Lower leg skin (tissue), 3 donors: ENCODE results near the gene CHPT1.

Experiments used
- POLR2A ChIP-seq, 2 donors: fragments of 450-650 bp; IDR thresholded peaks; one replicate each; pipeline ENCODE4 v1.6.1; 2016 to 2017; ENCODE audit warnings: antibody characterized with exemption in 2 of 2, mild to moderate bottlenecking in 1 of 2, moderate library complexity in 1 of 2
- TF ChIP-seq, protein P1 (sequence below), 3 donors: fragments of 450-650 bp; IDR thresholded peaks; one replicate each; pipeline ENCODE4 v1.5.1; 2016; ENCODE audit warnings: antibody characterized with exemption in 3 of 3, mild to moderate bottlenecking in 3 of 3, moderate library complexity in 2 of 3

DNA sequence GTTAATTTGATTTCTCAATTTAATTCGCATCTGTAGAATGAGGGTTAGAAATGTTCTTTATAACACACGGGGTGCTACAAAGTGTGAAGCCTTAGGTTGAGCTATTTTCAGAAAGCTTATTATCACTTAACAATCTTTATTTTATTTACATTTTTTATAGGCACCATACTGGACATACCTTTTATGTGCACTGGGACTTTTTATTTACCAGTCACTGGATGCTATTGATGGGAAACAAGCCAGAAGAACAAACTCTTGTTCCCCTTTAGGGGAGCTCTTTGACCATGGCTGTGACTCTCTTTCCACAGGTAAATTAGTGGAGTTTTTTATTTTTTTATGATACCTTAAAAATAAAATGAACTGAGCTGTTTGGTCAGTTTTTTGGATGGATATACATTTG is 16.5 kb downstream of the CHPT1 start:
- TF ChIP-seq, protein P1, sequence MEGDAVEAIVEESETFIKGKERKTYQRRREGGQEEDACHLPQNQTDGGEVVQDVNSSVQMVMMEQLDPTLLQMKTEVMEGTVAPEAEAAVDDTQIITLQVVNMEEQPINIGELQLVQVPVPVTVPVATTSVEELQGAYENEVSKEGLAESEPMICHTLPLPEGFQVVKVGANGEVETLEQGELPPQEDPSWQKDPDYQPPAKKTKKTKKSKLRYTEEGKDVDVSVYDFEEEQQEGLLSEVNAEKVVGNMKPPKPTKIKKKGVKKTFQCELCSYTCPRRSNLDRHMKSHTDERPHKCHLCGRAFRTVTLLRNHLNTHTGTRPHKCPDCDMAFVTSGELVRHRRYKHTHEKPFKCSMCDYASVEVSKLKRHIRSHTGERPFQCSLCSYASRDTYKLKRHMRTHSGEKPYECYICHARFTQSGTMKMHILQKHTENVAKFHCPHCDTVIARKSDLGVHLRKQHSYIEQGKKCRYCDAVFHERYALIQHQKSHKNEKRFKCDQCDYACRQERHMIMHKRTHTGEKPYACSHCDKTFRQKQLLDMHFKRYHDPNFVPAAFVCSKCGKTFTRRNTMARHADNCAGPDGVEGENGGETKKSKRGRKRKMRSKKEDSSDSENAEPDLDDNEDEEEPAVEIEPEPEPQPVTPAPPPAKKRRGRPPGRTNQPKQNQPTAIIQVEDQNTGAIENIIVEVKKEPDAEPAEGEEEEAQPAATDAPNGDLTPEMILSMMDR (IDR thresholded peaks at IDR 0.05) = no peak
- no peak for TF ChIP-seq POLR2A (IDR thresholded peaks at IDR 0.05)
